GM19452 (cell line): ENCODE results near the gene WNT5A.
"Not testable (repeated sequence)": the region's sequence is repeated elsewhere in the genome, so short reads cannot be mapped to it uniquely, and the experiment has no call there.

ENCODE experiments used
- ATAC-seq: cut with Tn5 transposase; IDR thresholded peaks from one replicate; pipeline ENCODE4 v1.9.1; 2021; ENCODE audit not compliant: unreplicated experiment

WNT5A gene

GRCh38 chr3:55507808-55508207 lies 20.7 kb upstream of the WNT5A start:
- ATAC-seq = no peak

DNA sequence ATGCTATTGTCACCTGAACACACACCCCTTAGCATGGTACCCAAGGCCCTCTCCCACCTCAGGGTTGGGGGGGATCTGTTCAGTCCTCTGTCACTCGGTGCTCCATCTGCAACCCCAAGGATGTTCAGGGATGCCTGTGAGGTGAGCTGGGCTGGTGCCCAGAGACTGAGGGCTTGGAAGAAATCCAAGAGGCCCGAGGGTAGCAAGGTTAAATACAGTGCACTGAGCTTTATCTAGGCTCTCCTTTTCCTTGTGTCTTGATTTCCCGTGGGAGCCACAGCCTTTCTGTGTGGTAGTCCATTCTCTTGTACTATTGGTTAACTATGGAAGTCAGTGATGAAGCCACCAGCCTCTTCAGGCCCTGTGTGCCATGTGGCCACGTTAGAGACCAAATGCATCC lies 18.7 kb upstream of the WNT5A start:
- no peak for ATAC-seq

DNA sequence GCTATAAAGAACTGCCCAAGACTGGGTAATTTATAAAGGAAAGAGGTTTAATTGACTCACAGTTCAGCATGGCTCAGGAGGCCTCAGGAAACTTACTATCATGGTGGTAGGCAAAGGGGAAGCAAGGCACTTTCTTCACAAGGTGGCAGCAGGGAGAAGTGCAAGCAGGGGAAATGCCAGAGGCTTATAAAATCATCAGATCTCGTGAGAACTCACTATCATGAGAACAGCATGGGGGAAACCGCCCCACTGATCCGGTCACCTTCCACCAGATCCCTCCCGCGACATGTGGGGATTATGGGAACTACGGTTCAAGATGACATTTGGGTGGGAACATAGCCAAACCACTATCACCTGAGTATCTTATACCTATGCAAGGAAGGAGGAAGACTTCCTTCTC lies 18.0 kb upstream of the WNT5A start:
- not testable (repeated sequence) for ATAC-seq

DNA sequence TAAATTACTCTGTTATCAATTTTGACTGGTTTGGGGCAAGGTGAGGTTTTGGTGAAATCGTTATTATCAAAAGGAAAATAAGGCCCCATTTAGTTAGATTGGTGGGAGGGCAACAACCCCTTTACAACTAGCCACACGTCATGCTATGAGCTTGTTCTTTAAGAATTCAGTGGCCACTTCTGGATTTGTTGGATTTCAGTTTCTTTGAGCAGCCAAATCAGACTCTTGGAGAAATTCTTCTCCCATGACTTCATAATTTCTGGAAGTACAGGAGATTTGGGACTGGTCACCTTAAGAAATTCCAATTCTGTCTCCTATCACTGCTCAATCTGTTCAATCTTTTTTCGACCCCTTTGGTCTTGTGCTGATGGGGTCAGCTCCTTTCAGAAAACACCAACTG lies 14.8 kb upstream of the WNT5A start:
- no peak for ATAC-seq

DNA sequence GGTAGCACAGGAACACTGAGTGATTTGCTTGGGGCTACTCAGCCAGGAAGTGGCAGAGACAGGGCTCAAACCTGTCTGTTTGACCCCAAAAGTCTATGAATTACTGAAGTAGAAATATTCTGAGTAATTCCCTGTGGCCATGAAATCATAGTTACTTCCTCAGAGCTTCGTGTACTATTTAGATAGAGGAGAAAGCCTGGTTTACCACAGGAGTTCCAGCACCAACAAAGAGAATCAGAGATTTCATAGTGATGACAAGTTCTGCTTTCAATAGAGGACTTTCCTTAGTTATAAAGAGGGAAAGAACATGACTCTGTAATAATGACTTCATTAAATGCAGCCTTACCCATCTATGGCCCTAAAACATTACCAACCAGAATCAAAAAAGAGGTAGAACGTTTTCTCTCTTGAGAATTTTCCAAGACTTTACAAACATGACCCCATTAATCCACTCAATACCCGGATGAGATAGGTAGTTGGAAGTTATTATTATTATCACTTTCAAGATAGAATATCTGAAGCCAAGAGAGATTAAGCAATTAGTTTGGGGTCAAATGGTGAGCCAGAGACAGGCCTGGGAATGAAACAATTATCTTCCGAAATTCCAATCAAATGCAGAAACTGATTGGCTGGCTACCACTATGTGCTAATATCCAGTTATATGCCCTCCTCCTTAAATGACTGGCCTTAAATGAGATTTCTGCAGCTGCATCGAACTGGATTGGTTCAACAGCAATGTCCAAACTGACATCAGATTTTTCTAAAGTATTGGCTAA lies 13.6 kb upstream of the WNT5A start:
- ATAC-seq = no peak

- no peak for ATAC-seq
Observed at GRCh38 chr3:55498520-55498919, 11.4 kb upstream of the WNT5A start.

DNA sequence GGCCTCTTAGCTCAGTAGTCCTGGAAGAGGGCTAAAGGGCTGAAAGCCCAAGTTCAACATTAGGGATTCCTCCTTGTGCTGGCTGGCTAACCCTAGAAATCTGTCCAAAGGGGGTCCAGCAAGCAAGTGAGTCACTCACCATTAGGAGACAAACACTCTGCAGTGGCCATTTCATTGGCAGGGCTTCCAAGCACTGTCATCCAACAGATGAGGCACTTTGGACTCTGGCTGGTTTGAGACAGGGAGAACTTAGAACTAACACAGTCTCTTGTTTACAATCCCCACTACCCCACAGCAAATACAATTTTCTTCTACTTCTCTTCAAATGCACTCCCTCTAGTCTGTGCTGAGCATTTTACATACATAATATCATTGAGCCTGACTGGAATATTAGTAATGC lies 10.1 kb upstream of the WNT5A start:
- ATAC-seq = no peak

- ATAC-seq = no peak
Observed at GRCh38 chr3:55494976-55495375, 7.9 kb upstream of the WNT5A start.

DNA sequence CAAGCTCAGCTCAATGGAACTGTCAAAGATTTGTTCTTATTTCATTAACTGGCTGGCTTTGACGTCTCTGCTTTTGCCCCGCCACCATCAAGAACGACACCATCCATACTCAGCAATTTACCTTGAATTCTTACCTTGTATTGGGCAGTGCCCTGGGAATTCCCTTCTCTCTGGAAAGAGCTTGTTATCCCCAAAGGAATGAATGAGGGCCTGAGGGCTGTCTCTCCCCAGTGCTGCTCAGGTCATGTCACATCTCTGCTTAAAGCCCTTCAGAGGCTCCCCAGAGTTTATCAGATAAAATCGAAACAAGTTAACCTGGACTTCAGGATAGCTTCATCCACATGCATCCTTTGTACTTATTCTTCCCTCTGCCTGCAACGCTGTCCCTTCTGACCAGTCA lies 5.9 kb upstream of the WNT5A start:
- no peak for ATAC-seq

DNA sequence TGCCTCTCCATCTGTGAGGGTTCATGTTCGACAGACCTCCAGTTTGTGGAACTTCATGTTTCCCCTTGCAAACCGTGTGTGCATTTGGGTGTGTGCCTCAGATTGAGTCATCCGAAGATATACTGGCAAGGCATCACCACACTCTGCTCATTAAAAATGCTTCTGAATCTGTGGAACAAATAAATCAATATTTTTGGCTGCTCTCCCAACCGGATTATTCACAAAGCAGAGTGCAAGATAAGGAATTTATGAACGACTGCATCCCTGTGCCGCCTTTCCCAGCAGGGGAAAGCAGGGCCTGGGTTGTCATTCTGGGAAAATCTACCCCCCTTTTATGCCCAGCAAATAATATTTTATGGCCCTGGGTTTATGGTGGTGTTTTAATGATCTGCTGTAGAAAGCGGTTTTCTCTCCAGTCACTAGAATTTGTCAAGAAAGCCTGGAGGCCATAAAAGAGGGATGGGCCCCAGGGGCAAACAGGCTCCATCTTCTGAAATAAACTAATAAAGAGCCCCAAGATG lies 4.2 kb upstream of the WNT5A start:
- no peak for ATAC-seq

DNA sequence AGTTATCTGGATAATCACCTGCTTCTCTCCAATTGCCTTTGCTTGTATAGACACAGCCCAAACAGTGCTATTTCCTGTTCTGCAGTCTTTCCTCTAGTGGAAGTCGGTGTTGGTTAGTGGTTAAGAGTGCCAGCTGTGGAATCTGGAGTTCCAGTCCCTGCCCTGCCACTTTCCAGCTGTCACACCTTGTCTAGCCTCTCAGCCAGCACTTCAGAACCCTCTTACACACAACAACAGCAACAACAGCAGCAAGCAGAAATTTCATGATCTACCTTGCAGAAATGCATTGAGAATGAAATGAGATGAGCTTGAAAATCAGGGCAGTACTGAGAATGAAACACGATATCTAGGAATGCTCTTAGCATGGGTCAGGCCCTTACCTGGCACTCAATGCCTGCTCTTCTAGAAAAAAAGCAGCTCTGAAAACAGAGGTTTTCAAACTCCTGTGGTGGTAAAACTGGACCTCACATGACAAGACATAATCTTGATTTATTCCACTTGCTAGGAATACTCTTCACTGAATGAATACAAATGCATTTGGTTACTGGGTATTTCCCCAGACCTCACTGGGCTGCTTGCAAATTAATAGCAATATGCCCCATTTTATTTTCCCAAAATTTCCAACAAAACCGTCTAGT lies 3.3 kb upstream of the WNT5A start:
- no peak for ATAC-seq

DNA sequence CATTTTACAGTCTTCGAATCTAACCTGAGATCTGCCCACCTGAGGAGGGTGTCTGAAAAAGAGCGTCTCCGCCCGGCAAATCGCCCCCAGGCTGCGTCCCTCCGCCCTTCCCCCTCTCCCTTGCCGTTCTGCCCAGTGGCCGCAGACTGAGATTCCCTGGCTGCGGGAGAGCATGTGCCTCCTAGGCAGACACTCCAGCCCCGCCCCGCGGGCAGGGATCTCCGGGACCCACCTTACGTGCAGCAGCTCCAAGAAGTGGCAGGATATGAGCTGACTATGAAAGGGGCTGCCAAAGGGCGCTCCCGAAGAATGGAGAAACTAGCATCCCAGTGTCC lies 2.7 kb upstream of the WNT5A start:
- ATAC-seq = no peak

DNA sequence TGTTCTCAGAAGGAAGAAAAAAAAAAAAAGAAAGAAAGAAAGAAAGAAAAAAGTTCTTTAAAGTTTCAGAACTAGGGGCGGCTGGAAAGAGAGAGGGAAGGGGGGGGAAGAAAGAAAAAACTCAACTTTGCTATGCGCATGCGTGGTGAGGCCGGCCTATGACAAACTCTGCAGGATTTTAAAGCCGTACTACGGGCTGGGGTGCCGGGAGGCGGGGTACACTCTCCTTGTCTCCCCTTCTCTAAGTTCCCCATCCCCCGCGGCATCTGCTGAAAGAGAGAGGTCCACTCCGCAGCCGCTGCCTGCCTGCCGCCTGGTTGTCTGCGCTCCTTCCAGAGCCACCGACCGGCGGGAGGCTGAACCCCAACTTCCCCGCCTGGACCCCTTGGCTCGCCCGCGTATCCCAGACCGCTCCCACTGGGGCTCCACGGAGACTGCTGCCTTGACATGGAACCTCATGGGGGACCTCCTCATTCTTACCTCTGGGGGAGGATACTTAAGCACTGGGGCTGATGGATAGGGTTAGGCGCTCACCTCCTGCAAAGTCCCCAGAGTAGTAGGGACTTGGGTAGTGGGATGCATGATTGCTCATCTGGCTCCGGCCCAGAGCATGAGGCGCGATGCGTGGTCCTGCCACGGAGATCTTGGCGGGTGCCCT lies 1.4 kb upstream of the WNT5A start:
- ATAC-seq = no peak

DNA sequence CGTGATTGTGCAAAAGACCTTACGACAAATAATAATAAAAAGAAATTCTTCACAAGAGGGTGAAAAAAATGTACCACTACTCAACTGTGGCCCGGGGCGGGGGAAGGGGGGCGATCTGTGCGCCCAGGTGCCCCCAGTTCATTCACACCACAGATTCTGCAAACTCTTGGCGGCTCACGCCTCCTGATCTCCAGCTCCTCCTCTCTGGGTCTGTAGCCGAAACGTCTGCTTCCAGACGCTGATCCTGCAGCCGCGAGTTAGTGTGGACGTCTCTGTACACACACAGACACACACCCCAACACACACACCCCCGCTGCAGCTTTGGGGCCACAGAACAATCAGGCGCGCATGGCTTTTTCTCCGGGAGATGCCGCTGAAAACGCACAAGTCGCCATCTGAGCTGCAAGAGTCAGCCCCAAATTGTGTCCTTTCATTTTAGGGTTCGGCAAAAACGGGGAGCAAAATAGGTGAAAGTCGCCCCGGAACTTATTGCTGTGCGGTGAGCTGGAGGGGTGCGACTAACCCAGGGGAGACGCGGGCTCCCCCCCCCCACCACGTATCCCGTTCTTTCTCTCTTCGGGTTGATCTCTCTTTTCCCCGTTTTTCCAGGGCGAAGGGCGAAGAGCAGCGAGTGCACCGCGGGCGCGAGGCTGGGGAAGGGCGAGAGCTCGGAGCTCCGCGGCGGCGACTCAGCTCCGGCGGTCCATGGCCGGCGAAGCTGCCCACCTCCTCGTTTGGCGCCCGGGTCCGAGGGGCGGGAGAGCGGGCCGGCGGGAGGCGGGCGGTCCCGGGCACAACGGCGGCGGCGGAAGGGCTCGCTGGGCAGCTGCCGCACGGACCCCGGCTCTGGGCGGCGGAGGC lies 505 bp upstream of the WNT5A start:
- ATAC-seq = no peak

- ATAC-seq = no peak
Observed at GRCh38 chr3:55486101-55486856, 827 bp downstream of the WNT5A start.

GRCh38 chr3:55484801-55485791 lies 2.0 kb downstream of the WNT5A start:
- peak; percentile 64 for ATAC-seq

DNA sequence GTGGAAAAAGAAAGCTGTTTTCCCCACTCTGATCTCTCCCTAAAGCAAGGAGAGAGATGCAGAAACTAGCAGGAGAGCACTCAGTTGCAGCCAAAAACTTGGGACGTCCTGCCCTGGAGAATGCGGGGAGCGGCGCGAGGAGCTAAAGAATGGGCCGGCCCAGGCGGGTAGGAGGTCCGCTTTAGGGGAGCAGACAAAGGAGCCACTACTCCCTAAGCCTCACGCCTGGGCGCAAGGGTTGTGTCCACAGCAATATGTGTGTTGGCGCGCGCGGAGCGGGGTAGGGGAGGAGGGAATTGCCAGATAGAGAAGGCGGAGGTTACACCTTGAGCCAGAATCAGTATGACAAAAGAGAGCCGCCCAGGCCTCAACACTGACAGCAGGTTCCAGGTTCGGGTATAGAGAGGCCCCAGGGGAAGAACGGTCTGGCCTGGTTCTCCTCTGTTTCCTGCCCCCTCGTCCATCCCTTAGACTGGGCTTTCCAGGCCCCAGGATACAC lies 2.9 kb downstream of the WNT5A start:
- no peak for ATAC-seq

- no peak for ATAC-seq
Observed at GRCh38 chr3:55483196-55484095, 3.7 kb downstream of the WNT5A start.
